HEK293 (cell line): ENCODE results near the gene FGD5.

Experiments
- CTCF ChIA-PET: fragments of 350-600 bp; formaldehyde crosslinking; extraction: SDS; loops from one replicate; lab custom pipeline; 2021; ENCODE audit warnings: antibody characterized with exemption; lab: Yijun Ruan, JAX
- POLR2A ChIA-PET: fragments of 300-600 bp; formaldehyde crosslinking; extraction: SDS; loops from one replicate; lab custom pipeline; 2020; ENCODE audit warnings: antibody characterized with exemption, inconsistent platforms; lab: Yijun Ruan, JAX
- H3K27ac ChIP-seq: fragments of 200-500 bp; sonication (Bioruptor generic); 2 replicates; pipeline ENCODE4 v1.5.1; 2014; ENCODE audit warnings: low read depth, low read length, control low read depth, inconsistent platforms; ENCODE audit errors: extremely low read depth
- H3K36me3 ChIP-seq, 2 experiments: fragments of 200-500 bp in 1 of 2; sonication (Bioruptor generic) in 1 of 2; 1 replicate in 1 of 2; 2 replicates in 1 of 2; pipeline ENCODE4 v1.5.1; 2014 to 2017; ENCODE audit warnings: inconsistent platforms in 2 of 2, low read length in 2 of 2; ENCODE audit not compliant: control insufficient read depth in 2 of 2, insufficient read depth in 1 of 2
- H3K4me1 ChIP-seq: fragments of 200-500 bp; sonication (Bioruptor generic); 2 replicates; pipeline ENCODE4 v1.5.1; 2014; ENCODE audit warnings: mild to moderate bottlenecking, low read length, inconsistent platforms; ENCODE audit not compliant: control insufficient read depth, insufficient read depth
- H3K4me3 ChIP-seq: 2 replicates; pipeline ENCODE4 v1.5.1; 2011; ENCODE audit warnings: low read depth, mild to moderate bottlenecking, control low read depth, low read length, moderate library complexity
- H3K9me3 ChIP-seq: fragments of 200-500 bp; sonication (Bioruptor generic); 2 replicates; pipeline ENCODE4 v1.5.1; 2014; ENCODE audit warnings: low read depth, low read length, inconsistent platforms; ENCODE audit not compliant: control insufficient read depth, insufficient read depth
- AEBP2 ChIP-seq: fragments of 450-650 bp; formaldehyde crosslinking; IDR thresholded peaks from 2 replicates; pipeline ENCODE4 v1.5.1; 2016; ENCODE audit warnings: missing biosample characterization, missing genetic modification characterization, borderline replicate concordance
- IKZF3 ChIP-seq: fragments of 450-650 bp; IDR thresholded peaks from 2 replicates; pipeline ENCODE4 v1.5.0; 2018; ENCODE audit warnings: missing biosample characterization, mild to moderate bottlenecking, missing genetic modification characterization, moderate library complexity
- KLF1 ChIP-seq: fragments of 450-650 bp; formaldehyde crosslinking; IDR thresholded peaks from 2 replicates; pipeline ENCODE4 v1.5.1; 2016; ENCODE audit warnings: missing biosample characterization, missing genetic modification characterization
- MYNN ChIP-seq: fragments of 450-650 bp; formaldehyde crosslinking; IDR thresholded peaks from 2 replicates; pipeline ENCODE4 v1.5.1; 2016; ENCODE audit warnings: missing biosample characterization, missing genetic modification characterization, borderline replicate concordance
- PRDM4 ChIP-seq: fragments of 450-650 bp; formaldehyde crosslinking; IDR thresholded peaks from 2 replicates; pipeline ENCODE4 v1.5.1; 2017; ENCODE audit warnings: missing biosample characterization, missing genetic modification characterization
- SP3 ChIP-seq: fragments of 450-650 bp; formaldehyde crosslinking; IDR thresholded peaks from 2 replicates; pipeline ENCODE4 v1.5.1; 2016; ENCODE audit warnings: missing biosample characterization, missing genetic modification characterization
- ZBTB17 ChIP-seq: fragments of 450-650 bp; formaldehyde crosslinking; IDR thresholded peaks from 2 replicates; pipeline ENCODE4 v1.5.1; 2016; ENCODE audit warnings: missing biosample characterization, missing genetic modification characterization
- ZEB2 ChIP-seq: fragments of 450-650 bp; formaldehyde crosslinking; IDR thresholded peaks from 2 replicates; pipeline ENCODE4 v1.5.1; 2016; ENCODE audit warnings: missing biosample characterization, missing genetic modification characterization
- ZNF133 ChIP-seq: fragments of 450-650 bp; formaldehyde crosslinking; IDR thresholded peaks from 2 replicates; pipeline ENCODE4 v1.5.1; 2016; ENCODE audit warnings: missing biosample characterization, missing genetic modification characterization
- ZNF140 ChIP-seq: fragments of 450-650 bp; formaldehyde crosslinking; IDR thresholded peaks from 2 replicates; pipeline ENCODE4 v1.5.1; 2016; ENCODE audit warnings: missing biosample characterization, missing genetic modification characterization
- ZNF211 ChIP-seq: fragments of 450-650 bp; formaldehyde crosslinking; IDR thresholded peaks from 2 replicates; pipeline ENCODE4 v1.5.1; 2016; ENCODE audit warnings: low read depth, missing biosample characterization, missing genetic modification characterization
- ZNF366 ChIP-seq: fragments of 450-650 bp; formaldehyde crosslinking; conservative IDR thresholded peaks from 2 replicates; pipeline ENCODE4 v1.5.1; 2016; ENCODE audit warnings: missing biosample characterization, missing genetic modification characterization
- ZNF530 ChIP-seq: fragments of 450-650 bp; formaldehyde crosslinking; IDR thresholded peaks from 2 replicates; pipeline ENCODE4 v1.5.1; 2016; ENCODE audit warnings: low read depth, missing biosample characterization, missing genetic modification characterization
- ZNF555 ChIP-seq: fragments of 450-650 bp; formaldehyde crosslinking; conservative IDR thresholded peaks from 2 replicates; pipeline ENCODE4 v1.5.1; 2017; ENCODE audit warnings: missing biosample characterization, mild to moderate bottlenecking, missing genetic modification characterization, inconsistent platforms
- ZNF629 ChIP-seq: fragments of 450-650 bp; formaldehyde crosslinking; IDR thresholded peaks from 2 replicates; pipeline ENCODE4 v1.5.1; 2017; ENCODE audit warnings: missing biosample characterization, missing genetic modification characterization
- ZSCAN23 ChIP-seq: fragments of 450-650 bp; formaldehyde crosslinking; IDR thresholded peaks from 2 replicates; pipeline ENCODE4 v1.5.1; 2016; ENCODE audit warnings: missing biosample characterization, missing genetic modification characterization
- TF ChIP-seq, protein P1 (sequence below): fragments of 450-650 bp; formaldehyde crosslinking; optimal IDR thresholded peaks from 2 replicates; pipeline ENCODE3; 2016; ENCODE audit warnings: missing biosample characterization, mild to moderate bottlenecking, missing genetic modification characterization
- TF ChIP-seq, protein P2 (sequence below): fragments of 450-650 bp; formaldehyde crosslinking; IDR thresholded peaks from 2 replicates; pipeline ENCODE4 v1.5.1; 2016; ENCODE audit warnings: missing biosample characterization, missing genetic modification characterization
- TF ChIP-seq, protein P3 (sequence below): fragments of 450-650 bp; formaldehyde crosslinking; IDR thresholded peaks from 2 replicates; pipeline ENCODE4 v1.5.1; 2016; ENCODE audit warnings: missing biosample characterization, missing genetic modification characterization
- TF ChIP-seq, protein P4 (sequence below): fragments of 450-650 bp; formaldehyde crosslinking; IDR thresholded peaks from 2 replicates; pipeline ENCODE4 v1.5.1; 2016; ENCODE audit warnings: missing biosample characterization, missing genetic modification characterization

FGD5 gene

DNA sequence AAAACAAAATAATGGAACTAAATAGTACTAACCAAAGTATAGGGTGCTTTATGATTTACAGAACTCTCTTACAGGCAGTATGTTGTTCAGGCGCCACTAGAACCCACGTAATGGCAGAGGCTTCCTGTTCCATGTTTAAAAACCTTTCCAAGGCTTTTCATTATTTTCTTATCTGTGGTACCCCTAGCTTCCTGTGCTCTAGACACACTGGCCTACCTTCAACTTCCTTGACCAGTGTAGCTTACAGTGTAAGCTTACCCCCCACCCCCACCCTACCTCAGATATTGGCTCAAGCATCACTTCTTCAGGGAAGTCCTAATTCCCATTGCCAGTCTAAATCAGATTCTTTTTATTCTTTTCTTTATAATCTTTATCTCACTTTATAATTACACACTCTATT is 131.5 kb downstream of the FGD5 start:
- POLR2A ChIA-PET: no interaction called here
- H3K4me1 ChIP-seq: peaks cover 8% of the 10 kb centered on the region
- H3K36me3 ChIP-seq: peaks cover 0 to 19% of the 10 kb centered on the region in 2 experiments; a peak in 2 of 3 replicates
- no peak for TF ChIP-seq ZNF140
- TF ChIP-seq, protein P1, sequence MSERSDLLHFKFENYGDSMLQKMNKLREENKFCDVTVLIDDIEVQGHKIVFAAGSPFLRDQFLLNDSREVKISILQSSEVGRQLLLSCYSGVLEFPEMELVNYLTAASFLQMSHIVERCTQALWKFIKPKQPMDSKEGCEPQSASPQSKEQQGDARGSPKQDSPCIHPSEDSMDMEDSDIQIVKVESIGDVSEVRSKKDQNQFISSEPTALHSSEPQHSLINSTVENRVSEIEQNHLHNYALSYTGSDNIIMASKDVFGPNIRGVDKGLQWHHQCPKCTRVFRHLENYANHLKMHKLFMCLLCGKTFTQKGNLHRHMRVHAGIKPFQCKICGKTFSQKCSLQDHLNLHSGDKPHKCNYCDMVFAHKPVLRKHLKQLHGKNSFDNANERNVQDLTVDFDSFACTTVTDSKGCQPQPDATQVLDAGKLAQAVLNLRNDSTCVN (tag by site-specific recombination): no peak
- TF ChIP-seq ZSCAN23 (tag by site-specific recombination): no peak
- no peak for TF ChIP-seq IKZF3 (tag by site-specific recombination)
- no peak for TF ChIP-seq ZNF211
- no peak for TF ChIP-seq MYNN
- TF ChIP-seq ZNF366: no peak
- TF ChIP-seq AEBP2 (tag by site-specific recombination): no peak
- TF ChIP-seq ZNF629 (tag by site-specific recombination): no peak
- TF ChIP-seq ZEB2 (tag by site-specific recombination): no peak
- TF ChIP-seq SP3 (tag by site-specific recombination): no peak
- TF ChIP-seq, protein P2, sequence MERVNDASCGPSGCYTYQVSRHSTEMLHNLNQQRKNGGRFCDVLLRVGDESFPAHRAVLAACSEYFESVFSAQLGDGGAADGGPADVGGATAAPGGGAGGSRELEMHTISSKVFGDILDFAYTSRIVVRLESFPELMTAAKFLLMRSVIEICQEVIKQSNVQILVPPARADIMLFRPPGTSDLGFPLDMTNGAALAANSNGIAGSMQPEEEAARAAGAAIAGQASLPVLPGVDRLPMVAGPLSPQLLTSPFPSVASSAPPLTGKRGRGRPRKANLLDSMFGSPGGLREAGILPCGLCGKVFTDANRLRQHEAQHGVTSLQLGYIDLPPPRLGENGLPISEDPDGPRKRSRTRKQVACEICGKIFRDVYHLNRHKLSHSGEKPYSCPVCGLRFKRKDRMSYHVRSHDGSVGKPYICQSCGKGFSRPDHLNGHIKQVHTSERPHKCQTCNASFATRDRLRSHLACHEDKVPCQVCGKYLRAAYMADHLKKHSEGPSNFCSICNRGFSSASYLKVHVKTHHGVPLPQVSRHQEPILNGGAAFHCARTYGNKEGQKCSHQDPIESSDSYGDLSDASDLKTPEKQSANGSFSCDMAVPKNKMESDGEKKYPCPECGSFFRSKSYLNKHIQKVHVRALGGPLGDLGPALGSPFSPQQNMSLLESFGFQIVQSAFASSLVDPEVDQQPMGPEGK (tag by site-specific recombination): no peak
- no peak for TF ChIP-seq ZNF133 (tag by site-specific recombination)
- no peak for TF ChIP-seq ZNF530 (tag by site-specific recombination)
- no peak for TF ChIP-seq PRDM4 (tag by site-specific recombination)
- TF ChIP-seq, protein P3, sequence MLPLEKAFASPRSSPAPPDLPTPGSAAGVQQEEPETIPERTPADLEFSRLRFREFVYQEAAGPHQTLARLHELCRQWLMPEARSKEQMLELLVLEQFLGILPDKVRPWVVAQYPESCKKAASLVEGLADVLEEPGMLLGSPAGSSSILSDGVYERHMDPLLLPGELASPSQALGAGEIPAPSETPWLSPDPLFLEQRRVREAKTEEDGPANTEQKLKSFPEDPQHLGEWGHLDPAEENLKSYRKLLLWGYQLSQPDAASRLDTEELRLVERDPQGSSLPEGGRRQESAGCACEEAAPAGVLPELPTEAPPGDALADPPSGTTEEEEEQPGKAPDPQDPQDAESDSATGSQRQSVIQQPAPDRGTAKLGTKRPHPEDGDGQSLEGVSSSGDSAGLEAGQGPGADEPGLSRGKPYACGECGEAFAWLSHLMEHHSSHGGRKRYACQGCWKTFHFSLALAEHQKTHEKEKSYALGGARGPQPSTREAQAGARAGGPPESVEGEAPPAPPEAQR: no peak
- TF ChIP-seq KLF1 (tag by site-specific recombination): no peak
- TF ChIP-seq, protein P4, sequence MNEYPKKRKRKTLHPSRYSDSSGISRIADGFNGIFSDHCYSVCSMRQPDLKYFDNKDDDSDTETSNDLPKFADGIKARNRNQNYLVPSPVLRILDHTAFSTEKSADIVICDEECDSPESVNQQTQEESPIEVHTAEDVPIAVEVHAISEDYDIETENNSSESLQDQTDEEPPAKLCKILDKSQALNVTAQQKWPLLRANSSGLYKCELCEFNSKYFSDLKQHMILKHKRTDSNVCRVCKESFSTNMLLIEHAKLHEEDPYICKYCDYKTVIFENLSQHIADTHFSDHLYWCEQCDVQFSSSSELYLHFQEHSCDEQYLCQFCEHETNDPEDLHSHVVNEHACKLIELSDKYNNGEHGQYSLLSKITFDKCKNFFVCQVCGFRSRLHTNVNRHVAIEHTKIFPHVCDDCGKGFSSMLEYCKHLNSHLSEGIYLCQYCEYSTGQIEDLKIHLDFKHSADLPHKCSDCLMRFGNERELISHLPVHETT (tag by site-specific recombination): no peak
- TF ChIP-seq ZNF555 (tag by site-specific recombination): no peak
- TF ChIP-seq ZBTB17 (tag by site-specific recombination): no peak
- CTCF ChIA-PET: no interaction called here
- no peaks in the 10 kb centered on the region for H3K9me3 ChIP-seq
- no peak overlapping the region for H3K4me3 ChIP-seq
- H3K27ac ChIP-seq: no peak overlapping the region
